Measurements from ENCODE around the gene YJEFN3. TPM values are rescaled to one million over a fixed set of nuclear protein-coding genes. Genes with fewer than 3 reads are reported as not detected.

Gene YJEFN3
- total RNA-seq, 1 experiment from 2014 or later: 7.9 TPM

GRCh38 chr19:19492026-19492610 is 36.6 kb upstream of the YJEFN3 start:
- Histone ChIP-seq H2AFZ (ENCODE audit: low read length) (no peak overlapping the region), H3K9ac (ENCODE audit: low read length) (no peak overlapping the region), H4K20me1 (ENCODE audit: insufficient read depth, low read depth, low read length) (0 out of 2 replicates have a peak, but pooled peaks cover 5% of the 10 kb centered on the region), H3K9me2 (replicated peaks; ENCODE audit: insufficient read depth, low read length) (no peaks in the 10 kb centered on the region), H3K27ac (ENCODE audit: low read length) (no peak overlapping the region), H3K4me2 (ENCODE audit: low read depth, low read length, poor library complexity, severe bottlenecking) (no peak overlapping the region), H3K4me3 (ENCODE audit: low read length) (no peak overlapping the region), H3K4me1 (ENCODE audit: low read length) (peaks cover 32% of the 10 kb centered on the region), H3K9me3 (ENCODE audit: low read length) (no peaks in the 10 kb centered on the region), H3K79me2 (ENCODE audit: low read length) (peaks cover 64% of the 10 kb centered on the region), H3K36me3 (ENCODE audit: insufficient read depth, low read length) (peaks cover 13% of the 10 kb centered on the region; the same call in 1 of the 2 replicates), H3K27me3 (ENCODE audit: low read length) (no peaks in the 10 kb centered on the region)
- DNase-seq: no peak

- H3K27ac ChIP-seq (ENCODE audit: low read length): no peak overlapping the region
- 0 out of 2 replicates have a peak, but pooled peaks cover 5% of the 10 kb centered on the region for H4K20me1 ChIP-seq (ENCODE audit: insufficient read depth, low read depth, low read length)
- H3K4me1 ChIP-seq (ENCODE audit: low read length): peaks cover 13% of the 10 kb centered on the region
- no peak overlapping the region for H3K4me3 ChIP-seq (ENCODE audit: low read length)
- DNase-seq: no peak
- H3K9me3 ChIP-seq (ENCODE audit: low read length): no peaks in the 10 kb centered on the region
- no peaks in the 10 kb centered on the region for H3K27me3 ChIP-seq (ENCODE audit: low read length)
- no peak overlapping the region for H2AFZ ChIP-seq (ENCODE audit: low read length)
- H3K9me2 ChIP-seq (replicated peaks; ENCODE audit: insufficient read depth, low read length): no peaks in the 10 kb centered on the region
- H3K36me3 ChIP-seq (ENCODE audit: insufficient read depth, low read length): peaks cover 13% of the 10 kb centered on the region; the same call in 1 of the 2 replicates
- no peak overlapping the region for H3K4me2 ChIP-seq (ENCODE audit: low read depth, low read length, poor library complexity, severe bottlenecking)
- H3K9ac ChIP-seq (ENCODE audit: low read length): no peak overlapping the region
- peaks cover 52% of the 10 kb centered on the region for H3K79me2 ChIP-seq (ENCODE audit: low read length)
These were observed 34.7 kb upstream of the YJEFN3 start for GRCh38 chr19:19493841-19494546.

DNA sequence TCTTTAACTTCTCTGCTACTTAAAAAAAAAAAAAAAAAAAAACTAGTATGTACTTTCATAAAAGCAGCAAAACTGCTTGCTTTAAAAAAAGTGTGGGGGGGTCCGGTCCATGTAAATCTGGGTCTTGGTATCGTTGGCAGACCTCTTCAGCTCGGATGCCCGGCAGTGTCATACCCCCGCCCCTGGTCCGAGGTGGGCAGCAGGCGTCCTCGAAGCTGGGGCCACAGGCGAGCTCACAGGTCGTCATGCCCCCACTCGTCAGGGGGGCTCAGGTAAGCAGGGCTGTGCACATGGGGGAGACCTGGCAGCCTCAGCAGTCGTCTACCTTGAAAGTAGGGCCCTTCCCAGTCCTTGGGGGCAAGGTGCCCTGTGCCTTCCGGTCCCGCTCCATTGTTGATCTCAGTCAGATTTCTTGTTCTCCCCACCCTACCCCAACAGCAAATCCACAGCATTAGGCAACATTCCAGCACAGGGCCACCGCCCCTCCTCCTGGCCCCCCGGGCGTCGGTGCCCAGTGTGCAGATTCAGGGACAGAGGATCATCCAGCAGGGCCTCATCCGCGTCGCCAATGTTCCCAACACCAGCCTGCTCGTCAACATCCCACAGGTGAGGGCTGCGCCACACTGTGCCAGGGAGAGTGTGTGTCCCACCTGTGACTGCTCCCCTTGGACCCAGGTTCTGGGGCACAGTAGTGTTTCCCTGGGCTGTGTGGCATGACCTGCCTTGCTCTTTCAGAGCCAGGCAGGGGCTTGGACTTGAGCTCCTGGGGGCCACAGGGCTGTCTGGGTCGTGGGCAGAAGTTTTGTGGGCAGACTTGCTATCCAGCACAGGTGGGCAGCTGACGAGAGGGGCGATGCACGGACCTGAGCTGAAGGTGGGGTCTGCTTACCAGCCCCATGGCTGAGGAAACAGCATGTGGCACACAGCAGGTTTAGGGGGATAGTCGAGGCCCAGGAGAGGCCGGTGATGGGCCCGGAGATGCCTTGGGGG is 32.8 kb upstream of the YJEFN3 start:
- no peak for DNase-seq
- H2AFZ ChIP-seq (ENCODE audit: low read length): no peak overlapping the region

DNA sequence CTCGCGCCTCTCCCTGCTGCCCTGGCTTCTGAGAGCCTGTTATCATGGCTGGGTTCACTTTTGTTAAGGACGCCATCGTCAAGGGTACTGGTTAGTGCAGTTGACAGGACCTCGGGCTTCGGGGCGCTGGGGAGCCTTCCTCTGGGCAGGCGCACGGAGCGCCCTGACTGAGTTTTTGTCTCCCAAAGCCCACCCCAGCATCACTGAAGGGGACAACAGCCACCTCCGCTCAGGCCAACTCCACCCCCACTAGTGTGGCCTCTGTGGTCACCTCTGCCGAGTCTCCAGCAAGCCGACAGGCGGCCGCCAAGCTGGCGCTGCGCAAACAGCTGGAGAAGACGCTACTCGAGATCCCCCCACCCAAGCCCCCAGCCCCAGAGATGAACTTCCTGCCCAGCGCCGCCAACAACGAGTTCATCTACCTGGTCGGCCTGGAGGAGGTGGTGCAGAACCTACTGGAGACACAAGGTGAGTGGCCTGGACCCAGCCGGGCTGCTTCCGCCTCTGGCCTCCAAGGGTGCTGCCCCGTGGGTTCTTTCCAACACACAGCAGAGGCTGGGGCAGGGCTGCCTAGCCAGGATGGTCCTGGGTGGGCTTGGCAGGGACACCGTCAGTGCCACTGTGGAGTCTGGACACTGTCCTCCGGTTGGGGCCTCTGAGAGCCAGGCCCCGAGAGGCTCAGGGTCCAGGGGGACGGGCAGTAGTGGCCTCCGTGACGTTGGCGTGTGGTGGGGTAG is 30.3 kb upstream of the YJEFN3 start:
- no peaks in the 10 kb centered on the region for H3K9me2 ChIP-seq (replicated peaks; ENCODE audit: insufficient read depth, low read length)
- no peak overlapping the region for H3K4me3 ChIP-seq (ENCODE audit: low read length)
- H3K9ac ChIP-seq (ENCODE audit: low read length): no peak overlapping the region
- H3K36me3 ChIP-seq (ENCODE audit: insufficient read depth, low read length): peaks cover 6% of the 10 kb centered on the region; the same call in 1 of the 2 replicates
- no peak overlapping the region for H3K4me2 ChIP-seq (ENCODE audit: low read depth, low read length, poor library complexity, severe bottlenecking)
- H4K20me1 ChIP-seq (ENCODE audit: insufficient read depth, low read depth, low read length): no peaks in the 10 kb centered on the region
- H2AFZ ChIP-seq (ENCODE audit: low read length): no peak overlapping the region
- H3K79me2 ChIP-seq (ENCODE audit: low read length): 0 out of 2 replicates have a peak, but pooled peaks cover 13% of the 10 kb centered on the region
- H3K27ac ChIP-seq (ENCODE audit: low read length): no peak overlapping the region
- H3K27me3 ChIP-seq (ENCODE audit: low read length): no peaks in the 10 kb centered on the region
- H3K9me3 ChIP-seq (ENCODE audit: low read length): no peaks in the 10 kb centered on the region
- no peaks in the 10 kb centered on the region for H3K4me1 ChIP-seq (ENCODE audit: low read length)
- DNase-seq: no peak

More for the DNA sequence above, 32.8 kb upstream of the YJEFN3 start:
- no peak overlapping the region for H3K4me2 ChIP-seq (ENCODE audit: low read depth, low read length, poor library complexity, severe bottlenecking)
- no peaks in the 10 kb centered on the region for H3K4me1 ChIP-seq (ENCODE audit: low read length)
- H3K79me2 ChIP-seq (ENCODE audit: low read length): peaks cover 35% of the 10 kb centered on the region
- H3K36me3 ChIP-seq (ENCODE audit: insufficient read depth, low read length): peaks cover 10% of the 10 kb centered on the region; the same call in 1 of the 2 replicates
- H3K27me3 ChIP-seq (ENCODE audit: low read length): no peaks in the 10 kb centered on the region
- no peak overlapping the region for H3K4me3 ChIP-seq (ENCODE audit: low read length)
- H3K9me3 ChIP-seq (ENCODE audit: low read length): no peaks in the 10 kb centered on the region
- H3K9me2 ChIP-seq (replicated peaks; ENCODE audit: insufficient read depth, low read length): no peaks in the 10 kb centered on the region
- no peak overlapping the region for H3K9ac ChIP-seq (ENCODE audit: low read length)
- H4K20me1 ChIP-seq (ENCODE audit: insufficient read depth, low read depth, low read length): 0 out of 2 replicates have a peak, but pooled peaks cover 5% of the 10 kb centered on the region
- H3K27ac ChIP-seq (ENCODE audit: low read length): no peak overlapping the region

GRCh38 chr19:19499272-19499995 is 29.3 kb upstream of the YJEFN3 start:
- no peak overlapping the region for H3K9ac ChIP-seq (ENCODE audit: low read length)
- H3K4me3 ChIP-seq (ENCODE audit: low read length): no peak overlapping the region
- H3K4me1 ChIP-seq (ENCODE audit: low read length): no peaks in the 10 kb centered on the region
- H3K9me3 ChIP-seq (ENCODE audit: low read length): no peaks in the 10 kb centered on the region
- 0 out of 2 replicates have a peak, but pooled peaks cover 6% of the 10 kb centered on the region for H3K79me2 ChIP-seq (ENCODE audit: low read length)
- H2AFZ ChIP-seq (ENCODE audit: low read length): no peak overlapping the region
- no peaks in the 10 kb centered on the region for H3K9me2 ChIP-seq (replicated peaks; ENCODE audit: insufficient read depth, low read length)
- no peak overlapping the region for H3K4me2 ChIP-seq (ENCODE audit: low read depth, low read length, poor library complexity, severe bottlenecking)
- DNase-seq: no peak
- peaks cover 4% of the 10 kb centered on the region; the same call in 1 of the 2 replicates for H3K36me3 ChIP-seq (ENCODE audit: insufficient read depth, low read length)
- no peak overlapping the region for H3K27ac ChIP-seq (ENCODE audit: low read length)
- no peaks in the 10 kb centered on the region for H3K27me3 ChIP-seq (ENCODE audit: low read length)
- H4K20me1 ChIP-seq (ENCODE audit: insufficient read depth, low read depth, low read length): no peaks in the 10 kb centered on the region

GRCh38 chr19:19500975-19501644 is 27.6 kb upstream of the YJEFN3 start:
- H3K4me2 ChIP-seq (ENCODE audit: low read depth, low read length, poor library complexity, severe bottlenecking): no peak overlapping the region
- no peaks in the 10 kb centered on the region for H3K4me1 ChIP-seq (ENCODE audit: low read length)
- 0 out of 2 replicates have a peak, but pooled peaks cover 10% of the 10 kb centered on the region for H3K36me3 ChIP-seq (ENCODE audit: insufficient read depth, low read length)
- H3K27me3 ChIP-seq (ENCODE audit: low read length): no peaks in the 10 kb centered on the region
- H3K9me3 ChIP-seq (ENCODE audit: low read length): no peaks in the 10 kb centered on the region
- H2AFZ ChIP-seq (ENCODE audit: low read length): no peak overlapping the region
- H3K9me2 ChIP-seq (replicated peaks; ENCODE audit: insufficient read depth, low read length): no peaks in the 10 kb centered on the region
- no peak overlapping the region for H3K4me3 ChIP-seq (ENCODE audit: low read length)
- 0 out of 2 replicates have a peak, but pooled peaks cover under 1% of the 10 kb centered on the region for H3K79me2 ChIP-seq (ENCODE audit: low read length)
- no peak for DNase-seq
- no peak overlapping the region for H3K9ac ChIP-seq (ENCODE audit: low read length)
- no peaks in the 10 kb centered on the region for H4K20me1 ChIP-seq (ENCODE audit: insufficient read depth, low read depth, low read length)
- H3K27ac ChIP-seq (ENCODE audit: low read length): no peak overlapping the region

DNA sequence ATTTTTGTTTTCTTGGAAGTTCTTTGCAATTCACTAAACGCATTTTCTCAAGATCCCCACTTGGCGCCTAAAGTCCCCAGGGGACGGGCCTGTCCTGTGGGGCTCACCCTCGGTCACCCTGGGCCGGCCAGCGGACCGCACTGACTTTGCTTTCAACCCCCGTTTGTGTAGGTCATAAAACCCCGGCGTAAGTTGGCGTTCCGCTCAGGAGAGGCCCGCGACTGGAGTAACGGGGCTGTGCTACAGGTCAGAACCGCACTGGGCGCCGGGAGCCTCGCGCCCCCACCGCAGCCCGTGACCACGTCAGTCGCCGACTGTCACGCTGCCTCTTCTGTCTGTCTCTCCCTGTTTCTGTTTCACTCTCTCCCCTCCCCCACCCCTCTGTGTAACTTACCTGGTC is 26.9 kb upstream of the YJEFN3 start:
- DNase-seq: no peak
- no peaks in the 10 kb centered on the region for H3K9me2 ChIP-seq (replicated peaks; ENCODE audit: insufficient read depth, low read length)
- 0 out of 2 replicates have a peak, but pooled peaks cover 10% of the 10 kb centered on the region for H3K36me3 ChIP-seq (ENCODE audit: insufficient read depth, low read length)
- H2AFZ ChIP-seq (ENCODE audit: low read length): no peak overlapping the region
- H3K4me3 ChIP-seq (ENCODE audit: low read length): no peak overlapping the region
- H3K9me3 ChIP-seq (ENCODE audit: low read length): no peaks in the 10 kb centered on the region
- H3K4me2 ChIP-seq (ENCODE audit: low read depth, low read length, poor library complexity, severe bottlenecking): no peak overlapping the region
- H3K9ac ChIP-seq (ENCODE audit: low read length): no peak overlapping the region
- no peak overlapping the region for H3K27ac ChIP-seq (ENCODE audit: low read length)
- H3K27me3 ChIP-seq (ENCODE audit: low read length): no peaks in the 10 kb centered on the region
- H4K20me1 ChIP-seq (ENCODE audit: insufficient read depth, low read depth, low read length): no peaks in the 10 kb centered on the region
- no peaks in the 10 kb centered on the region for H3K79me2 ChIP-seq (ENCODE audit: low read length)
- no peaks in the 10 kb centered on the region for H3K4me1 ChIP-seq (ENCODE audit: low read length)
